ES-I3 (cell line): Measurements from ENCODE around the gene HNRNPD.
A peak's percentile ranks its signal among the peaks of the same experiment; 100 is the strongest.
"Not testable (repeated sequence)": the region's sequence is repeated elsewhere in the genome, so short reads cannot be mapped to it uniquely, and the experiment has no call there.

ENCODE experiments used
- H3K36me3 ChIP-seq: 2 replicates; pipeline ENCODE4 v1.6.1; 2013; ENCODE audit warnings: mild to moderate bottlenecking, low read length, control low read depth, moderate library complexity; ENCODE audit not compliant: insufficient read depth
- H3K4me1 ChIP-seq: 2 replicates; pipeline ENCODE4 v1.6.1; 2013; ENCODE audit warnings: mild to moderate bottlenecking, control low read depth, low read length; ENCODE audit not compliant: insufficient read depth
- H3K9ac ChIP-seq: 2 replicates; pipeline ENCODE4 v1.6.1; 2013; ENCODE audit warnings: low read depth, mild to moderate bottlenecking, low read length, moderate library complexity
- H3K9me3 ChIP-seq: 2 replicates; pipeline ENCODE4 v1.6.1; 2013; ENCODE audit warnings: mild to moderate bottlenecking, low read length, moderate library complexity; ENCODE audit not compliant: control insufficient read depth, insufficient read depth

HNRNPD gene

GRCh38 chr4:82360298-82361177 is 13.3 kb downstream of the HNRNPD start:
- peaks cover 19% of the 10 kb centered on the region for H3K36me3 ChIP-seq
- peaks cover 6% of the 10 kb centered on the region; the same call in 1 of the 2 replicates for H3K4me1 ChIP-seq
- H3K9me3 ChIP-seq: no peaks in the 10 kb centered on the region
- H3K9ac ChIP-seq: no peak overlapping the region

GRCh38 chr4:82358847-82359246 is 14.9 kb downstream of the HNRNPD start:
- H3K9ac ChIP-seq: no peak overlapping the region
- no peaks in the 10 kb centered on the region for H3K9me3 ChIP-seq
- H3K4me1 ChIP-seq: no peaks in the 10 kb centered on the region
- H3K36me3 ChIP-seq: peaks cover 27% of the 10 kb centered on the region

GRCh38 chr4:82357640-82358039 is 16.2 kb downstream of the HNRNPD start:
- Histone ChIP-seq H3K4me1 (no peaks in the 10 kb centered on the region), H3K36me3 (peaks cover 28% of the 10 kb centered on the region), H3K9me3 (no peaks in the 10 kb centered on the region), H3K9ac (no peak overlapping the region)

- no peaks in the 10 kb centered on the region for H3K9me3 ChIP-seq
- H3K4me1 ChIP-seq: no peaks in the 10 kb centered on the region
- no peak overlapping the region for H3K9ac ChIP-seq
- peaks cover 32% of the 10 kb centered on the region for H3K36me3 ChIP-seq
These were observed 19.0 kb downstream of the HNRNPD start for GRCh38 chr4:82354788-82355187.

GRCh38 chr4:82352825-82353366 is 20.9 kb downstream of the HNRNPD start:
- H3K9me3 ChIP-seq: no peaks in the 10 kb centered on the region
- H3K9ac ChIP-seq: no peak overlapping the region
- H3K36me3 ChIP-seq: peaks cover 35% of the 10 kb centered on the region
- H3K4me1 ChIP-seq: no peaks in the 10 kb centered on the region

- Histone ChIP-seq H3K36me3 (peaks cover 30% of the 10 kb centered on the region), H3K9ac (no peak overlapping the region), H3K4me1 (no peaks in the 10 kb centered on the region), H3K9me3 (no peaks in the 10 kb centered on the region)
These were observed 21.5 kb downstream of the HNRNPD start for GRCh38 chr4:82352118-82352824.

- Histone ChIP-seq H3K36me3 (peaks cover 8% of the 10 kb centered on the region; the same call in 1 of the 2 replicates), H3K9ac (no peak overlapping the region), H3K4me1 (no peaks in the 10 kb centered on the region)
These were observed 27.7 kb downstream of the HNRNPD start for GRCh38 chr4:82346126-82346525.

GRCh38 chr4:82335043-82335442 is 38.7 kb downstream of the HNRNPD start:
- Histone ChIP-seq H3K4me1 (no peaks in the 10 kb centered on the region), H3K9me3 (peaks cover 3% of the 10 kb centered on the region), H3K9ac (no peak overlapping the region), H3K36me3 (no peaks in the 10 kb centered on the region)

More at GRCh38 chr4:82346126-82346525, 27.7 kb downstream of the HNRNPD start:
- no peaks in the 10 kb centered on the region for H3K9me3 ChIP-seq

- not testable (repeated sequence) for H3K36me3 ChIP-seq, H3K9ac ChIP-seq, H3K9me3 ChIP-seq, H3K4me1 ChIP-seq
These were observed 40.1 kb downstream of the HNRNPD start for GRCh38 chr4:82333641-82334040.

- Histone ChIP-seq H3K4me1 (no peaks in the 10 kb centered on the region), H3K9ac (no peak overlapping the region)
These were observed 42.0 kb downstream of the HNRNPD start for GRCh38 chr4:82331814-82332213.

GRCh38 chr4:82320351-82320750 is 53.4 kb downstream of the HNRNPD start:
- H3K4me1 ChIP-seq: no peaks in the 10 kb centered on the region
- no peaks in the 10 kb centered on the region for H3K36me3 ChIP-seq

More at GRCh38 chr4:82331814-82332213, 42.0 kb downstream of the HNRNPD start:
- H3K36me3 ChIP-seq: no peaks in the 10 kb centered on the region
- H3K9me3 ChIP-seq: peaks cover 3% of the 10 kb centered on the region

GRCh38 chr4:82303063-82303462 is 70.7 kb downstream of the HNRNPD start:
- H3K9me3 ChIP-seq, H3K4me1 ChIP-seq, H3K36me3 ChIP-seq: not testable (repeated sequence)
- peak overlapping the region; percentile 28; the same call in 1 of the 2 replicates for H3K9ac ChIP-seq

More at GRCh38 chr4:82320351-82320750, 53.4 kb downstream of the HNRNPD start:
- H3K9ac ChIP-seq: no peak overlapping the region
- H3K9me3 ChIP-seq: no peaks in the 10 kb centered on the region
